ENCODE data around the gene PCDHA6. TPM values are rescaled to one million over a fixed set of nuclear protein-coding genes. Genes with fewer than 3 reads are reported as not detected.
"Not testable (repeated sequence)": the region's sequence is repeated elsewhere in the genome, so short reads cannot be mapped to it uniquely, and the experiment has no call there.

PCDHA6 gene
- total RNA-seq (2014; rRNA removed; shearing (Covaris generic)): not detected in 2 replicates

GRCh38 chr5:140827704-140828361 is at the start of gene PCDHA6:
TSS of gene PCDHA6 (plus strand) at chr5:140827960. CDS start at chr5:140828092, 132 bp downstream.
- DNase-seq (ENCODE audit: low spot score): no peak

- DNase-seq (ENCODE audit: low spot score): no peak
Measured at GRCh38 chr5:140780512-140780911, 47.2 kb upstream of the PCDHA6 start.

- no peak for DNase-seq (ENCODE audit: low spot score)
Measured at GRCh38 chr5:140785905-140786686, 41.7 kb upstream of the PCDHA6 start, which contains the start of gene PCDHA1. TSS of gene PCDHA1 (plus strand) at chr5:140786140.

GRCh38 chr5:140787422-140787821 is 40.3 kb upstream of the PCDHA6 start:
- DNase-seq (ENCODE audit: low spot score): not testable (repeated sequence)

- not testable (repeated sequence) for DNase-seq (ENCODE audit: low spot score)
Measured at GRCh38 chr5:140787849-140788504, 39.8 kb upstream of the PCDHA6 start.

- no peak for DNase-seq (ENCODE audit: low spot score)
Measured at GRCh38 chr5:140791089-140791488, 36.7 kb upstream of the PCDHA6 start.

- no peak for DNase-seq (ENCODE audit: low spot score)
Measured at GRCh38 chr5:140794595-140795258, 33.0 kb upstream of the PCDHA6 start, which contains the start of gene PCDHA2. TSS of gene PCDHA2 (plus strand) at chr5:140794852.

GRCh38 chr5:140795259-140795641 is 32.5 kb upstream of the PCDHA6 start:
- peak; percentile 11 for DNase-seq (ENCODE audit: low spot score)

- DNase-seq (ENCODE audit: low spot score): not testable (repeated sequence)
Measured at GRCh38 chr5:140796072-140796717, 31.6 kb upstream of the PCDHA6 start.

GRCh38 chr5:140796718-140797095 is 31.1 kb upstream of the PCDHA6 start:
- DNase-seq (ENCODE audit: low spot score): no peak

- no peak for DNase-seq (ENCODE audit: low spot score)
Measured at GRCh38 chr5:140800816-140801493, 26.8 kb upstream of the PCDHA6 start, which contains the start of gene PCDHA3. TSS of gene PCDHA3 (plus strand) at chr5:140801057.

- no peak for DNase-seq (ENCODE audit: low spot score)
Measured at GRCh38 chr5:140801494-140801841, 26.3 kb upstream of the PCDHA6 start.

- not testable (repeated sequence) for DNase-seq (ENCODE audit: low spot score)
Measured at GRCh38 chr5:140802381-140802780, 25.4 kb upstream of the PCDHA6 start.

GRCh38 chr5:140802781-140803271 is 24.9 kb upstream of the PCDHA6 start:
- DNase-seq (ENCODE audit: low spot score): no peak

- DNase-seq (ENCODE audit: low spot score): no peak
Measured at GRCh38 chr5:140806834-140807775, 20.7 kb upstream of the PCDHA6 start, which contains the start of gene PCDHA4. TSS of gene PCDHA4 (plus strand) at chr5:140807068.

- DNase-seq (ENCODE audit: low spot score): not testable (repeated sequence)
Measured at GRCh38 chr5:140808241-140808888, 19.4 kb upstream of the PCDHA6 start.

- DNase-seq (ENCODE audit: low spot score): no peak
Measured at GRCh38 chr5:140808889-140809291, 18.9 kb upstream of the PCDHA6 start.
